Lung microvascular endothelial cell (primary cell): ENCODE measurements around the gene SMTNL2. TPM values are rescaled to one million over a fixed set of nuclear protein-coding genes. Genes with fewer than 3 reads are reported as not detected.
A peak's percentile ranks its signal among the peaks of the same experiment; 100 is the strongest.

Experiments
- DNase-seq, 2 donors: peaks; one replicate each; pipeline versions ENCODE4 v3.0.0 to v3.0.0-alpha.2; 2010; ENCODE audit warnings: low read depth in 2 of 2
- total RNA-seq: library from RNA; depleted of rRNA; stranded (reverse); fragments of >200 nt; gene quantifications from 2 replicates; pipeline ENCODE4 v1.2.1, GENCODE V29; 2014

Gene SMTNL2
- total RNA-seq, result not detected in 2 replicates

DNA sequence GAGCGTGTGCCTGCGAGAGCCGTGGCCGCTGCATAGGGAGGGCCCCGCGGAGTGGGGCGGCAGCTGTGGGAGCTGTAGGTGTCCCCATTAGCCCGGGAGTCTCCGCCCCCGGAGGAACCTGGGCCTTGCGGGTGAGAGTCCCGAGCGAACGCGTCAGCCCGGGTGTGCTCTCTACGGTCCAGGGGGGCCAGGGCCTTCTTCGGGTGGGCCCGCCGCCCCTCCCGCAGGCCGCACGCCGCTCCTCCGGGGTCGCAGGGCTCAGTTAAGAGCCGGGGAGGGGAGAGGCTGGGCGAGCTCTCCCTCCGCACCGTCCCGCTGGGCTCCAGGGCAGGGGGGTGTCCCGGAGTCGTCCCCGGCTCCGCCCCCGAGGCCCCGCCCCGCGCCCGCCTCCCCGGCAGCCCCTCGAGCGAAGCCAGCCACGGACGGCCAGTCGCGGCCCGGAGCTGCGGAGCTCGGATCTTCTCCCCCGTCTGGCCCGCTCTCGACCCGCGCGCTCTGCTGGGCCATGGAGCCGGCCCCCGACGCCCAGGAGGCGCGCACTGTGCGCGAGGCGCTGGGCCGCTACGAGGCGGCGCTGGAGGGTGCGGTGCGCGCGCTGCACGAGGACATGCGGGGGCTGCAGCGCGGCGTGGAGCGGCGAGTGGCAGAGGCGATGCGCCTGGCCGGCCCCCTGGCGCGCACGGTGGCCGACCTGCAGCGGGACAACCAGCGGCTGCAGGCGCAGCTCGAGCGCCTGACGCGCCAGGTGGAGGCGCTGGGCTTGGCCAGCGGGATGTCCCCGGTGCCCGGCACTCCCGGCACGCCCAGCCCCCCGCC, at the start of gene SMTNL2:
SMTNL2 (plus strand) TSS at position 429 of the 816 bp plus-strand sequence; CDS start at position 506, 77 bp downstream.
- DNase-seq, result peak in 1 of 2 donors; percentile 19

- DNase-seq, result no peak
Measured at GRCh38 chr17:4534928-4535666, 49.2 kb upstream of the SMTNL2 start.

GRCh38 chr17:4535667-4536258, 48.6 kb upstream of the SMTNL2 start:
- DNase-seq, result no peak

DNA sequence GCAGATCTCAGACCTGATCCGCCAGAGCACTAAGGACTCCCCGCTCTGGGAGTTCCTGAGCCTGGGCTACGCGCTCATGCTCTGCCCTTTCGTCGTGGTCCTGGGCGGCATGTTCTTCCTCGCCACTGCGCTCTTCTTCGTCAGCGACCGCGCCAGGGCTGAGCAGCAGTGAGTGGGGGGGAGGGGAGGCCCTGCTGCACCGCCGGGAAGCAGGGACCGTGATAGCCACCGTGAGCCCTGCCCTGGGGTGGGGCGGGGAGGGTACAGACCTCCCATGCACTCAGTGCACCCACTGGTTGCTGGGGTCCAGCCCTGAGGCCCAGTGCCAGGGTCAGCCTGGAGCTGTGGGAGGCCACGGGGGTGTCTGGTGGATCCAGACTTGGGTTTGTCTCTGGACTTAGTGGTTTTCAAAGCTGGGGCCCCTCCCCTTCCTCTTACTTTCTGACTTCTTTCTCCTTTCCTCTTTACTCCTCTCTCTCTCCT, 48.0 kb upstream of the SMTNL2 start:
- DNase-seq, result no peak

DNA sequence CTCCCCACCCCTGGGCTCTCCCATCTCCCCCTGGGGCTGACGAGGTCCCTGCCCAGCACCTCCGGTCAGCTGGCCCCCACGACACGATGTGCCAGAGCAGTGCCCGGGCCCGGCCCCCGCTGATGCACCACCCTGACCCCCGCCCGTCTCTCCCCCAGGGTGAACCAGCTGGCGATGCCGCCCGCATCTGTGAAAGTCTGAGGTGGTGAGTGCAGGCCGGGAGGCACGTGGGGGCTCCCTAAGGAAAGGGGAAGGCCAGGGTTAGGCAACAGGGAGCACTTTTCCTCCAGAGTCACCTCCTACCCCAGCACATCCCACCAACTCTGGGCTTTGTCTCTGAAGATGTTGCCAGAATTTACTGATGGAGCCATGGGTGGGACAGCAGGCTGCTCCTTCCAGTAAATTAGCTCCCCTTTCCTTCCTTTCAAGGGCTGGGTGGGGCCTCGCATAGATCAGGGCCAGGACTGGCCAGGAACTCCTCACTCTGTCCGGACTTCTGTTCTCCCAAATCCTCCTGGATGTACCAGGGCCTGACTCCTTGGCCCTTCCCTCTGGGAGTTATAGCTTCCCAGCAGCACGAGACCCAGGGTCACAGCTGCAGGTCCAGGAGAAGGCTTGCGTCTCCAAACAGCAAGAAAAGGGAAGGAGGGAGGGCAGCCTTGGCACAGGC, 47.5 kb upstream of the SMTNL2 start:
- peak in 1 of 2 donors; percentile 29 for DNase-seq

GRCh38 chr17:4537451-4538235, 46.7 kb upstream of the SMTNL2 start:
- no peak for DNase-seq

DNA sequence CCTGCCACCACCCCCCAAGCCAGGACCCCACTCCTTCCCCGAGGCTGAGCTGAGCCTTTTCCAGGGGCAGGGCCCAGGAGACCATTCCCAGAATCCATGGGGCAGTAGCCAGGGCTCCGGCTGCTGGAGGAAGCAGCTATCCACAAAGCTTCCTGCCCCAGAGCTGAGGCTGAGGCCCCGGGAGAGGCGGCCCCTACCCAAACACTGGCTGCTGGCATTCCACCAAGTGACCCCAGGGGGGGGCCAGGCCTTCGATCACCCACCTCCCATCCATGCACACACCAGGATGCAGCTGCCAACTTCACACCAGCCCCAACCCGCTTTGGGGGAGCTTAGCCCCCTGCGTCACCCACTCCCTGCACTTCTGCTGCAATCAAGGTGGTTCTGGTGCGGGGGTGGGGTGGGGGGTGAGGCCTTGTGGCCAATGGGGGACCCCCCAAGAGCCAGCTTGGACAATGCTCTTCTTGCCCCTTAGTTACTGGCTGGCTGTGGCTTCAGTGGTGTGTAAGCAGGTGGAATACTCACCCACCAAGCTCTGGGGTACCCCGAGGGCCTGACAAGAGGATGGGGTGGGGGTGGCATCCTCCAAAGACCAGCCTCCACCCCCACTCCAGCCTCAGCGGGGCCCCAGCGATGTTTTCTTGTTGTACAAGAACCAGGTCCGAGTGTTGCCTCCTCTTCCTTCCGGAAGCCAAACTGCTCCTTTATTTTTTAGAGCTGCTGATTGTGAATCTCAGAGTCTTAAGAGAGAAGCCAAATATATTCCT, 45.9 kb upstream of the SMTNL2 start:
- DNase-seq, result no peak

GRCh38 chr17:4539025-4539424, 45.3 kb upstream of the SMTNL2 start:
- DNase-seq, result no peak

GRCh38 chr17:4539576-4540223, 44.6 kb upstream of the SMTNL2 start:
- DNase-seq, result no peak

- peak; percentile 25 to 70 for DNase-seq
Measured at GRCh38 chr17:4540224-4540651, 44.1 kb upstream of the SMTNL2 start.

DNA sequence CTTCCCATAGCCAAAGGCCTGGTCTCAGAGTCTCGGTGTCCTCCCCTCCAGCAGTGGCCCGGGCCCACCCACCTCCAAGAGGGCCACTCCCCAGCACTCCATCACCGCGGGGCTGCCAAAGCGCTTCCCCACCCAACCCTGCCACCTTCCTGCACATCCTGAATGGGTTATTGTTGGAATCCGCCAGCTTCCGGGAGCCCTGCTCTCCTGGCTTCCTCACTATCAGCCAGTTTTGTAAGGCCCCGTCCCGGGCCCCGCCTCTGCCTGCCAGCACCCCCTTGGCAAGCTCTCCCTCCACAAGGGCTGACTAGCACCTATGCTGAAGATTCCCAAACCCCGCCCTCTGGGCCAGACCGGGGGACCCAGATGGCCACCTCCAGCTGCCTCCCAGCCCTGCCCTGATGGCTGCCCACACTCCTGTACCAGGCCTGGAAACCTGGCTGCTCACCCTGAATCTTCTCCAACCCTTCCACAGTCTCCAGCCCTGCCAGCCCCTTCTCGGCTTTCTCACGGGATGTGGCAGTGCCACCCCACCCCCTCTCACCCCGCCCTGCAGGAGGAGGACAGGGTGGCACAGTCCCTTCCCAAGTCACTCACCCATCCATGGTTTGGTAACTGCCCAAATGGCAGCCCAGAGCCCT, 43.5 kb upstream of the SMTNL2 start:
- peak in 1 of 2 donors; percentile 75 for DNase-seq

GRCh38 chr17:4541328-4542002, 42.9 kb upstream of the SMTNL2 start:
- no peak for DNase-seq

- no peak for DNase-seq
Measured at GRCh38 chr17:4542003-4542725, 42.2 kb upstream of the SMTNL2 start.

GRCh38 chr17:4542726-4543191, 41.6 kb upstream of the SMTNL2 start:
- no peak for DNase-seq

DNA sequence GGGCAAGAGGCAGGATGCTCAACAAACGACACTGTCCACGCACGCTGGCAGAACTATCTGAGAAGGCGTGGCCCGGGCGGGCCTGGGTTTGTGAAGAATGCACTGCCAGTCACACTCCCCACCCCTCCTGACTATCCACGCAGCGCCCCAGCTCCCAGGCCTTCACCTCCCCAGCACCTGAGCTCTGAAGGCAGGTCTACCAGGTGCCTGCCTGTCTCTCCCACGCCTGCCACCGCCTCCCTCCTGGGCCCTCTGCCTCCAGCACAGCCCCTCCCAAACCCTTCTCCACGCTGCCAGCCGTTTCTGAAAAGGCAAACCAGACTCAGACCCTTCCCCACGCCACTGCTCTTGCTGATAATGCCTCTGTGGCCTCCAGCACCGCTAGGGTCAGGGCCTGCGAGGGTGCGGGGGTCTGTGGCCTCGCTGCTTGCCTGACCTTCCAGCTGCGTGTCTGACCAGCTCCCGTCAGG, 40.7 kb upstream of the SMTNL2 start:
- DNase-seq, result no peak

GRCh38 chr17:4544135-4544950, 40.0 kb upstream of the SMTNL2 start:
- no peak for DNase-seq

GRCh38 chr17:4544951-4545216, 39.4 kb upstream of the SMTNL2 start:
- no peak for DNase-seq
